Measurements from ENCODE around the gene SLC9A4.

- TF ChIP-seq, protein P1, sequence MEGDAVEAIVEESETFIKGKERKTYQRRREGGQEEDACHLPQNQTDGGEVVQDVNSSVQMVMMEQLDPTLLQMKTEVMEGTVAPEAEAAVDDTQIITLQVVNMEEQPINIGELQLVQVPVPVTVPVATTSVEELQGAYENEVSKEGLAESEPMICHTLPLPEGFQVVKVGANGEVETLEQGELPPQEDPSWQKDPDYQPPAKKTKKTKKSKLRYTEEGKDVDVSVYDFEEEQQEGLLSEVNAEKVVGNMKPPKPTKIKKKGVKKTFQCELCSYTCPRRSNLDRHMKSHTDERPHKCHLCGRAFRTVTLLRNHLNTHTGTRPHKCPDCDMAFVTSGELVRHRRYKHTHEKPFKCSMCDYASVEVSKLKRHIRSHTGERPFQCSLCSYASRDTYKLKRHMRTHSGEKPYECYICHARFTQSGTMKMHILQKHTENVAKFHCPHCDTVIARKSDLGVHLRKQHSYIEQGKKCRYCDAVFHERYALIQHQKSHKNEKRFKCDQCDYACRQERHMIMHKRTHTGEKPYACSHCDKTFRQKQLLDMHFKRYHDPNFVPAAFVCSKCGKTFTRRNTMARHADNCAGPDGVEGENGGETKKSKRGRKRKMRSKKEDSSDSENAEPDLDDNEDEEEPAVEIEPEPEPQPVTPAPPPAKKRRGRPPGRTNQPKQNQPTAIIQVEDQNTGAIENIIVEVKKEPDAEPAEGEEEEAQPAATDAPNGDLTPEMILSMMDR (IDR thresholded peaks at IDR 0.05; ENCODE audit: low read depth, low read length, poor library complexity, severe bottlenecking), result no peak
- TF ChIP-seq EZH2phosphoT487 (IDR thresholded peaks at IDR 0.05; ENCODE audit: borderline replicate concordance, low read length), result no peak
These were observed 76.0 kb downstream of the SLC9A4 start for GRCh38 chr2:102549027-102549426.
